PC-9 (cell line): Measurements from ENCODE around the gene FGD6.
"Not testable (repeated sequence)": the region's sequence is repeated elsewhere in the genome, so short reads cannot be mapped to it uniquely, and the experiment has no call there.

Experiments
- CTCF ChIP-seq: fragments of 200-600 bp; sonication (generic); conservative IDR thresholded peaks from 2 replicates; pipeline ENCODE4 v1.6.1; 2017; ENCODE audit warnings: mixed run types, antibody characterized with exemption, mild to moderate bottlenecking, moderate library complexity
- EZH2 ChIP-seq: fragments of 200-600 bp; sonication (generic); IDR thresholded peaks from 2 replicates; pipeline ENCODE4 v1.8.0; 2017; ENCODE audit warnings: antibody characterized with exemption, low read depth

- not testable (repeated sequence) for TF ChIP-seq CTCF, EZH2
These were observed 16.9 kb upstream of the FGD6 start for GRCh38 chr12:95234187-95234586.
